Measurements from ENCODE around the gene ACTR3.

DNA sequence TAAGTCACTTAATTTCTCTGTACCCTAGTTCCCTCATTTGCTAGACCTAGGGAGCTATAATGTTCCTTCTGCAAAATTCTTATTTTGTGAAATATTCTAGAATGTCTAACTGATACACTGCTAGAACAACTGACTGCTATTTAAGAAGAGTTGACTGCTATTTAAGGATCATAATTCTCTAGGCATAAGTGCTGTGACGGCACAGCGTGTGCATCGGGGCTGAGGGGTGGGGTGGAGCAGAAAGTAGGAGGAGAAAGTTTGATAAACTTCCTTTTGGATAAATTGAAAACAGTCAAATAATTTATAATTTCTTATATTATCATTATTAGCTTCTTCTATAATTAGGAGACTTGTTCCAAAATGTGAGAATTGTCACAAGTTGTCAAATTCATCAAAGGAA lies 10.4 kb upstream of the ACTR3 start:
- TF ChIP-seq, protein P1, sequence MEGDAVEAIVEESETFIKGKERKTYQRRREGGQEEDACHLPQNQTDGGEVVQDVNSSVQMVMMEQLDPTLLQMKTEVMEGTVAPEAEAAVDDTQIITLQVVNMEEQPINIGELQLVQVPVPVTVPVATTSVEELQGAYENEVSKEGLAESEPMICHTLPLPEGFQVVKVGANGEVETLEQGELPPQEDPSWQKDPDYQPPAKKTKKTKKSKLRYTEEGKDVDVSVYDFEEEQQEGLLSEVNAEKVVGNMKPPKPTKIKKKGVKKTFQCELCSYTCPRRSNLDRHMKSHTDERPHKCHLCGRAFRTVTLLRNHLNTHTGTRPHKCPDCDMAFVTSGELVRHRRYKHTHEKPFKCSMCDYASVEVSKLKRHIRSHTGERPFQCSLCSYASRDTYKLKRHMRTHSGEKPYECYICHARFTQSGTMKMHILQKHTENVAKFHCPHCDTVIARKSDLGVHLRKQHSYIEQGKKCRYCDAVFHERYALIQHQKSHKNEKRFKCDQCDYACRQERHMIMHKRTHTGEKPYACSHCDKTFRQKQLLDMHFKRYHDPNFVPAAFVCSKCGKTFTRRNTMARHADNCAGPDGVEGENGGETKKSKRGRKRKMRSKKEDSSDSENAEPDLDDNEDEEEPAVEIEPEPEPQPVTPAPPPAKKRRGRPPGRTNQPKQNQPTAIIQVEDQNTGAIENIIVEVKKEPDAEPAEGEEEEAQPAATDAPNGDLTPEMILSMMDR (IDR thresholded peaks at IDR 0.05; ENCODE audit: insufficient read depth, low read depth, low read length) = no peak
- TF ChIP-seq EZH2 (IDR thresholded peaks at IDR 0.05; ENCODE audit: insufficient read depth, low read length) = no peak
